T-helper 1 cell treated with Interleukin-12 subunit alpha and Interleukin-12 subunit beta and Interleukin-4 antibody, amounts not matched to agents 30 μg/mL and 1 μg/mL, for 36 hours (primary cell): Measurements from ENCODE around the gene SLC35G1.
A peak's percentile ranks its signal among the peaks of the same experiment; 100 is the strongest.

Source experiments
- H3K27ac Mint-ChIP-seq: one replicate; pipeline ENCODE4 v1.8.0; 2021; ENCODE audit warnings: mild to moderate bottlenecking, mixed read lengths
- H3K27me3 Mint-ChIP-seq: one replicate; pipeline ENCODE4 v1.8.0; 2021; ENCODE audit warnings: low read depth, mixed read lengths
- H3K36me3 Mint-ChIP-seq: one replicate; pipeline ENCODE4 v1.8.0; 2021; ENCODE audit warnings: low read depth, mixed read lengths
- H3K4me1 Mint-ChIP-seq: one replicate; pipeline ENCODE4 v1.8.0; 2021; ENCODE audit warnings: low read depth, mixed read lengths
- H3K4me3 Mint-ChIP-seq: one replicate; pipeline ENCODE4 v1.8.0; 2021; ENCODE audit warnings: mild to moderate bottlenecking, moderate library complexity, mixed read lengths
- H3K9me3 Mint-ChIP-seq: one replicate; pipeline ENCODE4 v1.8.0; 2021; ENCODE audit warnings: mixed read lengths

Gene SLC35G1

DNA sequence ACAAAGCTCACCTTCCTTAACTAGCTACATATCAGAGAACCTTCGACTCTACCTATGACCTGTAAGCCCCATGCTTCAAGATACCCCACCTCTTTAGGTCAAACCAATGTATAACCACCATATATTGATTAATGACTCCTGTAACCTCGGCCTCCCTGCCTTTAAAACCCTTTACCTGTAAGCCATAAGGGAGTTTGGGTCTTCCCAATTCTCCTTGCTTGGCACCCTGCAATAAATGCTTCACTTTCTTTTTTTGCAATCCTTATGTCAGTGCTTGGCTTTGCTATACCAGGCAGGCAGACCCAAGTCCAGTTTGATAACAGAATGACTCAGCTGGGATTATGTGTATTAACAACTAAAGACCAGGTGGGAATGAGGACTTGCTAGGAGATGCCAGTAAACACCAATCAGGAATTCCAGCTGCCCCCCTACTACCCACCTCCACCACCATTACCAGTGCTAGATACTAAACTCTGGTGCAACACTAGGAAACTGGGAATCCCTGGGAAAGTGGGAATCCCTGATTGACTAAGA is 22.0 kb upstream of the SLC35G1 start:
- Mint-ChIP-seq H3K27ac (no peak overlapping the region), H3K4me1 (no peaks in the 10 kb centered on the region), H3K9me3 (no peaks in the 10 kb centered on the region), H3K27me3 (peaks cover 31% of the 10 kb centered on the region), H3K4me3 (no peak overlapping the region), H3K36me3 (no peaks in the 10 kb centered on the region)

DNA sequence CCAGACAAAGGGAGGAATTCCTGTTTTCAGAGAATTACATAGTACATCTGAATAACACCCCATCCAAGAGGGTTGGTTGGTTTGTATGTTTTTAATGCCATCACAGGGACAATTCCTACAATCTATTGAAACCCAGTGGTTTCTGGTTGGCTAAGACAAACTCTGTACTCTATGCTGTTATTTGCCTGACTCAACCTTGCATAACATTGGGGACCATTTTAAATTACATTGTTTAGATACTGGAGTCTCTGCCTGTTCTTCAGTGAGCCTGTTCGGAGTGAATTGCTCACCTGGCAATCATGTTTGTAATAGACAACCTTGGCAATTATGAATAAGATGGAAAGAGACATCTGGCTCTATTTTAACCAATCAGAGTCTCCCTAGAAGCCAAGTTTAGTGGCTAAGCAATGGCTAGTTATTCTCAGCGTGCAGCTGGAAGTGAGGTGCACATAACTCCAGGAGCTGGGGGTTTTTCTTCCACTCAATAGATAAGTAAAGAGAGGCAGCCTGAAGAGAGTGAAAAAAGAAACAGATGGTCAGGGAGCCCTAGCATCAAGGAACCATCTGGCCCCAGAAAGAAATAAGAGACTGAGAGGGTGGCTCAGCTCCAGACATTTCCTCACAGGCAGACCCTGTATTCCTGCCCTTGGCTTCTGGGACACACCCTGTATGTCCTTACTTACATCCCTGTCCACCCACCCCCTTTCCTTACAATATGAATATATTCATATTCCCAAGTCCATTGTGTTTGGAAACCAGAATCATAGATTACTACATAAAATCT is 21.2 kb upstream of the SLC35G1 start:
- H3K36me3 Mint-ChIP-seq: no peaks in the 10 kb centered on the region
- H3K27me3 Mint-ChIP-seq: peaks cover 32% of the 10 kb centered on the region
- no peak overlapping the region for H3K27ac Mint-ChIP-seq
- H3K4me3 Mint-ChIP-seq: no peak overlapping the region
- H3K9me3 Mint-ChIP-seq: no peaks in the 10 kb centered on the region
- no peaks in the 10 kb centered on the region for H3K4me1 Mint-ChIP-seq

DNA sequence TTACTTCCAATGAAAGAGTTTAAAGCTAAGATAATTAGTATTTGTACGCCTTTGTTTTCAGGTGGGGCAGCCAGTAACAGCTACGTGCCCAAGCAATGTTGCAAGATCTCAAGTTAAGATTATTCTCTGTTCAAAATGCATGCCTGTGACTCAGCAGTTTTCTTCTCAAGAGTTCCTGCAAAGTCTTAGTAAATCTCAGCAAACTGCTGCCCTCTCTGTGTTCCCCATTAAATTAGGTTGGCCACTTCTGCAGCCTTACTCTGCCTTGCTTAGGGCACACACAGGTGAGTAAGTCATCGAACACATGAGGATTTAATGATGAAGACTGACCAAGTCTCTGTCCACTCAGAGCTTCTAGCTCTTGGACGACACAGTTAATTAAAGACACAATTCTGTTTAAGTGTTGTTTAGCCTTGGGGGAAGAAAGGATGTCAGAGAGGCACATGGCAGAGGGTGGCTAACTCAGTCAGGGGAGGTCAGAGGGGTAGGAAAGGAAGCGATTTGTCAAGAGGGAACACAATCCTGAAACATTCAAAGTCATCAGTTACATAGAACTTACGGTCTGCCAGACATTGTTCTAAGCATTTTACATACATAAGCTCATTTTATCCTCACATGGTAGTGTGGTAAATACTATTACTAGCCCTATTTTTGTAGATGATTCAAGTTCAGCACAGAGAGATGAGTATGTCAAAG is 20.2 kb upstream of the SLC35G1 start:
- H3K36me3 Mint-ChIP-seq: no peaks in the 10 kb centered on the region
- H3K27ac Mint-ChIP-seq: no peak overlapping the region
- peaks cover 30% of the 10 kb centered on the region for H3K27me3 Mint-ChIP-seq
- H3K4me1 Mint-ChIP-seq: no peaks in the 10 kb centered on the region
- H3K9me3 Mint-ChIP-seq: no peaks in the 10 kb centered on the region
- H3K4me3 Mint-ChIP-seq: no peak overlapping the region

DNA sequence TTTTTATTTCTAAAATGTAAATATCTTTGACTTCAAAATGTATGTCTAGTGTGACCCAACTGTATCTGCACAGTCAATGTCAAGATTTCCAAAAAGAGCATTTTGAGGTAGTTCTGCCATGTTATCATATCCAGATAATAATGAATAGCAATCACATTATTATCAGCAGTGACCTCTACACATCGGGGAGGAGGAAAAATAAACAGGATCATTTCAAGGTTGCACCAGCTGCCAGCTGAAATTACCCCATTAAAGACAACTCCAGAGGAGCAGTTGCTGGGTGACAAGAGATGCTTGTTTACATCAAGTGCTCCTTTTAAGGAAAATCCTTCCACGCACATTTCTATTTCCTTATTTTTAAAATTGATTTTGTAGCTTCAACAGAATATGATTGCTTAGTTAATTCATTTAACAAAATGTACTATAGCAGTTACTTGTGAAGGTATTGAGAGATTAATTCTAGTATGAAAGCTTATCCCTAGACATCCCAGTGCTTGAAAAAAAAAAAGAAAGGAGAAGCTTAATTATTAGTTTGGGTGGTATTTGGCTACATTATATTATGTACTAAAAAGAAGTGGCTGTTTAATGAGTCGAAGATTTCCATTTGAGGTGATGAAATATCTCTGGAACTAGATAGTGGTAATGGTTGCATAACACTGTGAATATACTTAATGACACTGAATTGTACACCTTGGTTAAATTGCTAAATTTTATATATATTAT is 19.3 kb upstream of the SLC35G1 start:
- Mint-ChIP-seq H3K27ac (no peak overlapping the region), H3K9me3 (no peaks in the 10 kb centered on the region), H3K4me1 (no peaks in the 10 kb centered on the region), H3K4me3 (no peak overlapping the region), H3K27me3 (peaks cover 38% of the 10 kb centered on the region), H3K36me3 (no peaks in the 10 kb centered on the region)

DNA sequence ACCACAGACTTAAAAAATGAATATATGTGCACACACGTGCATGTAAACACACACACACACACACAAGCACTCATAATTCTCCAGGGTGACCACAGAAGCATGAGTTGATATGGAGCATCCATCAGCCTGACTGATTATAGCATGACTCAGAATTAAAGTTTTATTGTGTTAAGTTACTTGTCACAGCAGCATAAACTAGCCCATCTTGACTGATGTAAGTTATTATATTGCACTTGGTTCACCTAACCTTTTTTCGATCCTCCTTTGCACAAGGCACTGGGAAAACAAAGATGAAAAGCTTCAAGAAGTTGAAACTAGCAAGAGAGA is 18.8 kb upstream of the SLC35G1 start:
- Mint-ChIP-seq H3K36me3 (no peaks in the 10 kb centered on the region), H3K4me3 (no peak overlapping the region), H3K27me3 (peaks cover 39% of the 10 kb centered on the region), H3K4me1 (no peaks in the 10 kb centered on the region), H3K27ac (no peak overlapping the region), H3K9me3 (no peaks in the 10 kb centered on the region)

DNA sequence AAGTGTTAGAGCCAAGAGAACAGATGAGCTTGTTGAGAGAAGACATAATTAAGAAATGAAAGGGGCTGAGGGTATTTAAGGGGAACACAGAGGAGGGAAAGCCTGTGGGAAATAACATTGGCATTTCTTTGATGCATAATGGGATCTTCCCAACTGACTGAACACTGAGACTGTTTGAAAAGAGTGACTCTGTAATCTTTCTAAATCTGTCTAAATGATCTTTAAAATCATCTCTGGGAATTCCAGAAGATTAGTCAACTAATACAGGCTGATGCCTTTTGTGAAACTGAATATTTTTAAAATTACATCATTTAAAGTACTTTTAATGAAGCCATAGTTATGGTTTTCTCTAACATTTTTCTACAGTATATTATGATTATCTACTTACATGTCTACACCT is 17.4 kb upstream of the SLC35G1 start:
- H3K9me3 Mint-ChIP-seq: no peaks in the 10 kb centered on the region
- H3K4me3 Mint-ChIP-seq: no peak overlapping the region

DNA sequence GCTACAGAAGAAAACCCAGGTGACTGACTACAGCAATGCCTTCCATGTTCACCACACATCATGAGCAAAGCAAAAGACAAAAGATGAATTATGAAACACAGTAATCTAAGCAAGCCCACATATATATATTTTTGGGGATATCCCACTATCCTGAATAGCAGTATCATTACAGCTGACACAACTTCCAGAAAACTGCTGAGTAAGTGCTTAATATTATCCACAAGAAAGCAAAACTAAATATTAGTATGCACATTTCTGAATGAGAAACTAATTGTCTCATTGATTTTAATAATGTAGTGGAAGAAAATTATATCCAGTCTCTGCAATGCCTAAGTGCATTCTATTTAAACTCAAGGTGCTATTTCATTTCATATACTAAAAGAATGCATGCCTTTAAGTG is 14.5 kb upstream of the SLC35G1 start:
- Mint-ChIP-seq H3K9me3 (no peaks in the 10 kb centered on the region), H3K36me3 (no peaks in the 10 kb centered on the region), H3K27ac (no peak overlapping the region), H3K27me3 (peaks cover 56% of the 10 kb centered on the region), H3K4me3 (no peak overlapping the region), H3K4me1 (no peaks in the 10 kb centered on the region)

More for the DNA sequence above, 17.4 kb upstream of the SLC35G1 start:
- H3K27me3 Mint-ChIP-seq: peaks cover 46% of the 10 kb centered on the region
- H3K4me1 Mint-ChIP-seq: no peaks in the 10 kb centered on the region
- H3K27ac Mint-ChIP-seq: no peak overlapping the region
- H3K36me3 Mint-ChIP-seq: no peaks in the 10 kb centered on the region

DNA sequence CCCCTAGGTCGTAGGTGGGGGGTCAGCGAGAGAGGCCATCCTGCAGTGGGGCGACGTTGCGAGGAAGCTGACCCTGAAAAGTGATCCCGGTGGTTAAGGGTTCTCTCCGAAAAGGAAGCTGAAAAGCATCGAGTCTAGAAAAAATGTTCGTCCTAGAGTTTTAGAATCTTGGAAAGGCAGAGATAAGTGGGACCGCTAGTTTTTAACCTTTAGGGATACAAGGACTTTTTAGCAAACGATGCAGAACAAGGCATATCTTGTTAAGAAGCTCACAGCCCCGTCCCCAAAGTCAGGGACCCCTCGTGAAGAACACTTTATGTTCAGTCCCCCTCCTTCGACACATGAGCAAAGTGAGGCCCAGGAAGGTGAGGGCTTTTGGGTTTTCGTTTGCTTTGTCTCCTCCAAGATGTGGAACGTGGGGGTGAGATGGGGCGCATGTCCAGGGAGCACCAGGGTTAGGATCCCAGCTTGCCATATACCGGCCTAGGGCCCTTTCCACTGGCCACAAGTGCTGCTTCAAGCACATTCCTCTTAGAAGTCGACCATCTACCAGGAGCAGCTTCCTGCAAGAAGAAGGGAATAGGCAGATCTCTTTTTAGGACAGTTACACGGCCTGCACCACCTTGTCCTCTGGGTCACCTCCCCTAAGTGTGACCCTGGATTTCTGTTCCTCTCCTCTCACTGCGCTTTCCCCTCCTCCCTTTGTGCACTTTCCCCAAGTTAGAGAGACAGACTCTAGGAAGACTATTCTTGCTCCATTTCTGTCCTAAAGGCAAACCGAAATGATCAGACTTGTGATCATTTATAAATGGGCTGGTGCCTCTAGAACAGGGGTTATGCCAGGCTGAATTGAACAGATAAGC is 969 bp downstream of the SLC35G1 start:
- peaks cover 33% of the 10 kb centered on the region for H3K4me1 Mint-ChIP-seq
- H3K4me3 Mint-ChIP-seq: peak overlapping the region; percentile 57
- no peaks in the 10 kb centered on the region for H3K9me3 Mint-ChIP-seq
- H3K36me3 Mint-ChIP-seq: peaks cover 8% of the 10 kb centered on the region
- peak overlapping the region; percentile 18 for H3K27ac Mint-ChIP-seq
- H3K27me3 Mint-ChIP-seq: peaks cover 20% of the 10 kb centered on the region

DNA sequence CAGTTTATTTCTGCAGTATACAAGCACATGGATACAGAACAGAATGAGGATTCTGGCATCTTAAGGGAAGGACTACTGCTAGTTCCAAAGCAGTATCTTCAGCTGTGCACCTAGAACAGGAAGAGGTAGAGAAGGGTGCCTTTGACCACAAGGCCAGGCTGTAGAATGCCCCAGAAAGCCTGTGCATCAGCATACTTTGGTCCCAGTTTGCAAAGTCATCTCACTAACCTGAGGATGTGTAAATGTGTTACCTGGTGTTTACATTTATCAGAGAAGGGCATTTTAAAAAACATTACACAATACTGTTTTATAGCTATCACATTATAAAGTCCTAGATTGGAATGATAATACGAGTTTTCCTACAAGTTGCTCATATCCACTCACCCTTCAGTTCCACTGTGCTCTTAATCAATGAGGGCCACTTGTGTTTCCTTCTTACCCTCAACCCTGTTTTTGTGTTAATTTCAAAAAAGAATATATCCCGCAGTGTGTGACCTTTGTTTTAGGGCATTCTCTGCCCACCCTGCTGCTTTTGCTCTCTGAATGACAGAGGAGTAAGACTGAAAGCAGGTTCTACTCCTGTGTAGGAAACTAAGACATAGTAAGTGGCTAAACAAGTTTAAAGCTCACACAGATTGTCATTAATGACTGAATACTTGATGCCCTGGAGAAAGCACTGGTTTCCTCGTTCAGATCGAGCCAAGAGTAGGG is 3.4 kb downstream of the SLC35G1 start:
- H3K27me3 Mint-ChIP-seq: peaks cover 5% of the 10 kb centered on the region
- H3K9me3 Mint-ChIP-seq: no peaks in the 10 kb centered on the region
- no peak overlapping the region for H3K27ac Mint-ChIP-seq
- H3K4me1 Mint-ChIP-seq: peaks cover 34% of the 10 kb centered on the region
- H3K4me3 Mint-ChIP-seq: no peak overlapping the region
- peaks cover 15% of the 10 kb centered on the region for H3K36me3 Mint-ChIP-seq

DNA sequence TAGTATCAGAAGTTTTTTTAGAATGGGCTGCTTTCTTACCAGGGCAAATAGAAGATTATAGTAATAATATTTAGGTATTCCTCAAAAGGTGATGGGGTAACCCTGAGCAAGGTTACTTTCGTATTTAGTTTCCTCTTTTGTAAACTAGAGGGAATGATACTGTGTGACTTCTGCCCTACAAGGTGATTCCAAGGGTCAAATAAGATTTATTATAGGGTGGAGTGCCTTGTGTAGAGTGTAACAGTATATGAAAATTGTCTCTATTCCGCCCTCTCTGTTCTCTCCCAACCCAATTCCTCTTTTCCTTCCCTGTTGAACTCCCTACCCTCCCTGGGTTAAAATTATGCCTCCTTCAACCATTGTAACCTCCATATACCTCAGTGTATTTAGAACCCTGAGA is 5.3 kb downstream of the SLC35G1 start:
- Mint-ChIP-seq H3K27me3 (no peaks in the 10 kb centered on the region), H3K27ac (no peak overlapping the region), H3K36me3 (peaks cover 15% of the 10 kb centered on the region), H3K4me3 (no peak overlapping the region), H3K9me3 (no peaks in the 10 kb centered on the region), H3K4me1 (peaks cover 25% of the 10 kb centered on the region)

DNA sequence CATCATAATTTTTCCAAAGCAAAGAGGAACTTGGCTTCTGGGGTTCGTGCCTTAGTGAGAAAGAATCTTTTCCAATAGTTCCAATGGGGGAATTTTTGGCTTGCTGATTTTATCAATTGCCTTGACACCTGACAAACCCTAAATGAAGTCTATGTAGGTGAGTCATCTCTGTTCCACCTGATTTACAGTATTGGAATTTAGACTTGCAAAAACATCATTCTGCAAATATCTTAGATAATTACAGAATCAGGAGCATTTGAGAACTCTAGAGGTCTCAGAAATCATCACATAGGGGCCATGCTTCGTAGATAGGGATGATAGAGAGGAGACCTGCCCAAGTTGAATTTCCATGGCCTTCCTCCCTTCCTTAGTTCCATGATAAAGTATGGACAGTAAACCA is 9.3 kb downstream of the SLC35G1 start:
- H3K9me3 Mint-ChIP-seq: no peaks in the 10 kb centered on the region
- peaks cover 3% of the 10 kb centered on the region for H3K4me1 Mint-ChIP-seq
- H3K27ac Mint-ChIP-seq: no peak overlapping the region
- no peak overlapping the region for H3K4me3 Mint-ChIP-seq
- H3K36me3 Mint-ChIP-seq: peaks cover 18% of the 10 kb centered on the region
- no peaks in the 10 kb centered on the region for H3K27me3 Mint-ChIP-seq

DNA sequence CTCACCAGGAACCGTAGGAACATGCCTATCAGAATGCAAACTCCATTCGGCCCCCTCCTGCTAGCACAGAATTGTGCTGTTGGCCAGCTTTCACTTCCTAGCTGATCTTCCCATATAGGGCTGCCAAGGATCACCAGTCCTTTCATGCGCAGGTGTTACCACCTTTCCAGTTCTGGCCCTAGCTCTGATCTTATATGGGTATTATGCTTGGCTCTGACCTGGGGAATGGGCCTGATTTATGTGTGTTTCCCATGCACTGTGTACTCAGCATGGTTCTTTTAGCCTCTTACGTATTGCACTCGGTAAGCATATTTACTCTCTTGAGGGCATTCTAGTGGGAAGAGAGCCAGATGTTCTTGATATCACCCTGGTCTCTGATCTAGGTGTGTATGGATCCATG is 11.1 kb downstream of the SLC35G1 start:
- no peak overlapping the region for H3K27ac Mint-ChIP-seq
- H3K36me3 Mint-ChIP-seq: peaks cover 17% of the 10 kb centered on the region
- no peaks in the 10 kb centered on the region for H3K9me3 Mint-ChIP-seq
- H3K27me3 Mint-ChIP-seq: no peaks in the 10 kb centered on the region
- H3K4me1 Mint-ChIP-seq: peaks cover 3% of the 10 kb centered on the region
- no peak overlapping the region for H3K4me3 Mint-ChIP-seq

DNA sequence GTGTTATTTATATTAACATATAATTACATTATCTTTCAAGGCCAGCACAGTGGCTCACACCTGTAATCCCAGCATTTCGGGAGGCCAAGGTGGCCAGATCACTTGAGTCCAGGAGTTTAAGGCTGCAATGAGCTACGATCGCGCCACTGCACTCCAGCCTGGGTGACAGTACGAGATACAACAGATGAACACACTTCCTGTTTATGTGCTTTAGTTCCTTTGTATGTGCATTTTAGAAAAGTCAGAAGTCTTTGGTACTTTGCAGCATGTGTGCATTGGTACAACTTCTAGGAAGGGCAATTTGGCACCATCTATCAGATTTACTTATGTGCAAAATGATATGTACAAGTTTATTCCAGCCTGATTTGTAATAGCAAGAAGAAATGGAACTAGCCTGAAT is 13.3 kb downstream of the SLC35G1 start:
- H3K36me3 Mint-ChIP-seq: peaks cover 11% of the 10 kb centered on the region
- peak overlapping the region; percentile 16 for H3K4me3 Mint-ChIP-seq
- H3K9me3 Mint-ChIP-seq: no peaks in the 10 kb centered on the region
- no peaks in the 10 kb centered on the region for H3K27me3 Mint-ChIP-seq
- H3K4me1 Mint-ChIP-seq: peaks cover 2% of the 10 kb centered on the region
- peak overlapping the region; percentile 8 for H3K27ac Mint-ChIP-seq
